HG03097 (cell line): ENCODE results near the gene HAUS6.
"Not testable (repeated sequence)": the region's sequence is repeated elsewhere in the genome, so short reads cannot be mapped to it uniquely, and the experiment has no call there.

ENCODE experiments used
- ATAC-seq: cut with Tn5 transposase; IDR thresholded peaks from one replicate; pipeline ENCODE4 v1.9.1; 2021; ENCODE audit not compliant: unreplicated experiment, low FRiP score

HAUS6 gene

DNA sequence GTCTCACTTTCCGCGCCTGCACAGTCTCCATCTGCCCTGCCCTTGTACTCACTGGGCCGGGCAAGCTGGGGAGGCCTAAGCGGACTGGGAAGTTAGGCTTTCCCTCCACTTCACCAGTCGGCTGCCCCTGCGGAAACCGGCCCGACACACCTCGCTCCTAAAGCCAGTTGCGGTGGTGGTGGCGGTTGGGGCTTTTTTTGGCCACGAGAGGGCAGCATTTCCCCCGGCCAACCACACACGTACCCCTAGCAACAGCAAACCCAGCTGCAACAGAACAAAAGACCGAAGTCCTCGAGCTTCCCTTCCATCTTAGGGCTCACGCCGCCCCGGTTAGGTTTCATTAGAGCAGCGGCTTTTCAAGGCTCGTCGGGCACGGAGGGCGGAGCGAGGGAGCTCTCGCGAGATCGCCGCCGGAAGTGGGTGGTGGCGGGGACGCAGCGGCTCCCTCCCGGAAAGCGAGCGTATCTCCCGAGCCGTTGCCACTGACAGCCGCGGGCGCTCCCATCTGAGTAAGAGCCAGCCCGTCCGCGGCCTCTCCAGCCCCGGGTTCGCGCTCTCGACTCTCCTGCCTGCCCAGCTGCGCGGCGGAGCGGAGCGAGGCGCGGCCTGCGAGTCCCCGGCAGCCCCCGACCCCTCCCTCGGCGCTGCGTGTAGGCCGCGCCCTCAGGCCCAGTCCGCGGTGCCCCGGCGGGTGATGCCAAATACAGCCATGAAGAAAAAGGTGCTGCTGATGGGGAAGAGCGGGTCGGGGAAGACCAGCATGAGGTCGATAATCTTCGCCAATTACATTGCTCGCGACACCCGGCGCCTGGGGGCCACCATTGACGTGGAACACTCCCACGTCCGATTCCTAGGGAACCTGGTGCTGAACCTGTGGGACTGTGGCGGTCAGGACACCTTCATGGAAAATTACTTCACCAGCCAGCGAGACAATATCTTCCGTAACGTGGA is 53.5 kb downstream of the HAUS6 start, which contains the start of gene RRAGA:
Gene RRAGA (plus strand): TSS at position 462 of the 951 bp plus-strand sequence. CDS start 233 bp downstream, at position 695.
- peak; percentile 93 for ATAC-seq

- ATAC-seq = no peak
These were observed 66.1 kb downstream of the HAUS6 start for GRCh38 chr9:19036611-19037010.

- ATAC-seq = no peak
These were observed 69.7 kb downstream of the HAUS6 start, which contains the start of gene SAXO1 for GRCh38 chr9:19033015-19033414. TSS of gene SAXO1 (minus strand) at chr9:19033209. CDS start at chr9:19032908, 301 bp downstream.

DNA sequence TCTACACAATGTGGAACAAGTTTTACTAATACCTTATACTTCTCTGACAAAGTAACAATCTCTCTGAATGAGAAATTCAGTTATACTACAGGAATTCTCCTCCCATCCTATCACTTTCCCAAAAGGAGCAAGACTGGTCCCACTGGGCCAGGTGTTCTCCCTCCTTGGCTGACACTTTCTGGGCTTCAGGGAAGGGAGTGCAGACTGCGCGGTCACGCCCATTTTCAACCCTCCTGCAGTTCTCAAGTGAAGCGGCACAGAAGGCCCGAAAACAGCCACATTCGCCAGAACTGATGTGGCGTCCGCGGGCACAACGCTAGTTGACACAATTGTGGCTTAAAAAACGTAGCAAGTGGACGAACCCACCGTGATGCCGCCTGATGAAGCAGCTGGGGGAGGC is 70.3 kb downstream of the HAUS6 start:
- ATAC-seq = no peak

DNA sequence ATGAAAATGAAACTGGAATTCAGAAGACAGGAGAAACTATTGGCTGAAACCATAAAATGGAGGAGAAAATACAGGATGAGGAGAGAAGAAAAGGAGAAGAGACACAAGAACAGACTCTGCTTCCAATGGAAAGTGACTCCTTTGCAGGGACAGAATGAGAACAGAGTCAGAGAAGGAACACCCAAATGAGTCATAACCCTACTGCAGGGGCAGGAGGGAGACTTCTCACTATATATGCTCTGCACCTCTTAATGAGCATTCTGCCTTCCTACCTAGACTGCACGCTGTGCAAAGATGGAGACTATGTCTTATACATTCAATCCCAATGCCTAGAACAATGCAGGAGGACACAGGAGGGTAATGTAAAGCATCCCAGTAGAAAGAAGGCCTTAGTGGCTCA is 71.8 kb downstream of the HAUS6 start:
- no peak for ATAC-seq

GRCh38 chr9:19028835-19029451 is 73.8 kb downstream of the HAUS6 start:
- no peak for ATAC-seq

- no peak for ATAC-seq
These were observed 74.9 kb downstream of the HAUS6 start for GRCh38 chr9:19027825-19028224.

DNA sequence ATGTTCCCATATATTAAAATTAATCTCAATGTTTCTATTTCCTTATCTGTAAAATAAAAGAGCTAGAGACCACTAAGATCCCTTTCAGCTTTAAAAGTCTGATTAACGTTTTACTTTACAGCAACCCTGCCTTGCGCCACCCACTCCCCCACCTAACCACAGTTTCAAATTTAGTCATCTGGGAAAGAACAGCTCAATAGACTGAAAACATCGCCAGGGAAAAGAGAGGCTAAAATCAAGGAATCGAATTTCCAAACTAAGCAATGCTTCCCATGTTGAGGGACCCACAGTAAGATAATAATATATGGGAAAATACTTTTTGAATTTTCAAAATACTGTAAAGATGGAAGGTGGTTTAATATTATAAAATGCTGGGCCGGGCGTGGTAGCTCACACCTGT is 76.3 kb downstream of the HAUS6 start:
- no peak for ATAC-seq

GRCh38 chr9:19023078-19023477 is 79.6 kb downstream of the HAUS6 start:
- no peak for ATAC-seq

- no peak for ATAC-seq
These were observed 80.5 kb downstream of the HAUS6 start for GRCh38 chr9:19022206-19022605.

GRCh38 chr9:19021649-19022048 is 81.1 kb downstream of the HAUS6 start:
- ATAC-seq = not testable (repeated sequence)

DNA sequence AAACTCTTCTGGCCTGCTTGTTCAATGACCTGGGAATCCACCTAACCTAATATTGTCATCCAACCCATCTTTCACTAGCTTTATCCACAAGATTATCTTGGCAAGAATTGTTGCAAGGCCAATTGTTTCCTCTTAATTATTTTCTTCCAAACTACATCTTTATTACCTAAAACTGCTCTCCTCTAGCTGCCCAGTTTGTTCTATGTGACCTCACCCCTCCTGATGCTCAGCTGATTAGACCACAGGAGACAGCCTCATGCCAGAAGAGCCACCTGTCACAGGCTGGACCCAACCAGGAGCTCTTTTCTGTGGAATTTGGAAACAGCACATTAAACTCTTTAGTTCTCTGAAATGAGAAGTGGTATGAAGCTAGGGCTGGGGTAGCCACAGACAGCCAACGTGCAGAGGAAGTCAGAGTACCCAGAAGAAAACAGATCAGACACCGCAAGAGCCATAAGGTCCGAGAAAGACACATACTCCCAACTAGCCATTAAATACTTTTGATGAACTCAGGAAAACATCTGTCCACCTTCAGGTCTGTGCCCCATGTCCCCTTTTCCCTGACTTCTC is 81.7 kb downstream of the HAUS6 start:
- ATAC-seq = no peak

DNA sequence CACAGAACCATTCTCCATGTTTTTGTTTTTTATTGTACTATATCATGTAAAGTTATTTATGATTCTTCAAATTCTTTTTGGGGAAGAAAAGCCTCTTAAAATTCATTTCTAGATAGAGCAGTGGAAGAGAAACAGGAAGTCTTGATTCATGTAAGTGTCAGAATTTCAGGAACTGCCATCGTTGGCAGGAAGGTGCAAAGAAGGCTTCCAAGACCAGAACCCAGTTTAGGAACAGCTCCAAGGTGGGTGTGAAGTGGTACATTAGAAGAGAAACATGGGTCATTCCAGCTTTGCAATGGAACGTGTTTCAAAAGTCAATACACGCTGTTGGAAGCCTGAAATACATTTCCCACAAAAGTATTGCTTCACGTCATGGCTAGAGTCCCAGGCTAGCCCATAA is 84.5 kb downstream of the HAUS6 start:
- no peak for ATAC-seq

- no peak for ATAC-seq
These were observed 93.2 kb downstream of the HAUS6 start for GRCh38 chr9:19009391-19009965.
